Fibroblast of lung (primary cell): Measurements from ENCODE around the gene TMEM217.

Experiments used
- CTCF ChIP-seq, 2 donors: IDR thresholded peaks in 1 of 2; conservative IDR thresholded peaks in 1 of 2; 1 replicate in 1 of 2; 2 replicates in 1 of 2; pipeline ENCODE4 v1.5.1; 2011 to 2012; ENCODE audit warnings: low read length in 2 of 2, control low read depth in 1 of 2, inconsistent platforms in 1 of 2, low read depth in 1 of 2, mild to moderate bottlenecking in 1 of 2
- EZH2 ChIP-seq: IDR thresholded peaks from 2 replicates; pipeline ENCODE4 v1.5.1; 2012; ENCODE audit warnings: low read length, control low read depth, mild to moderate bottlenecking; ENCODE audit errors: missing control alignments

GRCh38 chr6:37177935-37178517 is 79.9 kb downstream of the TMEM217 start:
- TF ChIP-seq CTCF (conservative IDR thresholded peaks at IDR 0.05 in 1 of 2, IDR thresholded peaks at IDR 0.05 in 1 of 2; ENCODE audit: low read depth in 1 of 2, low read length in 2 of 2) (no peak), EZH2 (no peak)
